GM18519 (cell line): ENCODE data around the gene GLMP.

Source experiments
- ATAC-seq: cut with Tn5 transposase; IDR thresholded peaks from one replicate; pipeline ENCODE4 v1.9.1; 2021; ENCODE audit warnings: mild to moderate bottlenecking, moderate library complexity; ENCODE audit not compliant: unreplicated experiment, low FRiP score

GLMP gene

DNA sequence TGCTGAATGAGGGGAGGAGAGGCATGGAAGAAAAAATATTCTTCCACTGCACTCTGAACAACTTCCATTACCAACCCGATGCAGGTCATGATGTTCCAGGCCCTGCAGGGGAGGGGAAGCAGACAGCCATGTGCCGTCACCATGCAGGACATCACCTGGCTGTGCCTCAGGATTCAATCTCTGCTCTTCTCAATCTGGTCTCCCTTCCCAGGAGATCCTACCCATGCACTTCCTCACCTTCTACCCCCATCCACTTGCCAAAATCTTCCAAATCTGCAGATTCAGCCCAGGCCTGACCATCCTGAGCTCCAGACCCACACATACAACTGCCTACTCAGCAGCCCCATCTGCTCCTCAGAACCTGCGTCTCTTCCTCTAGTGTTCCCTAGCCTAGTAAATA is 41.8 kb downstream of the GLMP start:
- no peak for ATAC-seq

DNA sequence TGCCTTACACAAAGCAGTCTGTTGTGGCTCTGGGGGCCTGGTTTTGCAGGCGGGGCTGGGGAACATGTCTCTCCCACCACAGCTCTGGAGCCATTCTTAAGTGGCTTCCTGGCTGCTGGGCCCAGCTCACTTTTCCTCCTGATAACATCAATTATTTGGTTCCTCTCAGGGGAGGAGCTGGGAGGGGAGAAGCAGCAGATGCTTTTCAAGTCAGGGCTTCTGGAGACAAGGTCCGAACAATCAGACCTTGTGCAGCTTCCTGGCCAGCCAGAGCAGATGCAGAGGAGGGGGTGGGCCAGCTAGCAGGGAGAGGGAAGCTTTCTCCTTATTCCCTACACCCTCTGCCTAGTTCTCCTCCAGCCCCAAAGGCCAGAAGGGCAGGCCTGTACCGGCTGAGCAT is 44.0 kb downstream of the GLMP start:
- no peak for ATAC-seq

DNA sequence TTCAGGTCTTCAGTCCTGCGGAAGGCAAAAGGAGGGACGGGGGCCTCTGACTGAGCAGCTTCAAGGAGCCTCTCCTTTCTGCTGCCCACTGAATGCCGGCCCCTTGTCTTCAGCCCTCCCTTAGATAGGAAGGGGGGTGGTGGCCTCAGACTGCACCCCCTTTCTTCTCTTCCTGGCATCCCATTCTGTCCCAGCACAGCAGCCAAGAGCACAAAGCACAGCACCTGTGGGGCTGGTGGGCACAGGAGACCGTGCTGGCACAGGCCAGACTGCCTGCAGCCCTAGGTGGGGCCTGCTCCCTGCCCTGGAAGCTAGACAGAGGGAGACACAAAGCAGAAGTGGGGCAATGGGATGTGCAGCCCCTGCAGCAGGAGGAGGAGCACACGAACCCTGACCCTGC is 45.9 kb downstream of the GLMP start:
- ATAC-seq: no peak

DNA sequence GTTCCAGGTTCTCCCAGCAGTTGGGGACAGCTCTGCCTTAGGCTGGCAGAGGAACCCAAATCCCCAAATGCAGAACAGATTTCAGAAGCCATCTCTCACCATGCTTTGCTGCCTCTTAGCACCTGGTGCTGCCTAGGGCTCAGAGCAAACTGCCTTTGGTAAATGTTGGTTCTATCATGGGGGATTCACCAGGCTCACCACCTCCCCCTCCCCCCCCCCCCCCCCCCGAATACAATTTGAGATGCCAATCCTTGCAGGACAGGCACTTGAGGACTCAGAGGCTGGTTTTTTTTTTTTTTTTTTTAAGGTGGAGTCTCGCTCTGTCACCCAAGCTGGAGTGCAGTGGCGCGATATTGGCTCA is 47.2 kb downstream of the GLMP start:
- no peak for ATAC-seq

DNA sequence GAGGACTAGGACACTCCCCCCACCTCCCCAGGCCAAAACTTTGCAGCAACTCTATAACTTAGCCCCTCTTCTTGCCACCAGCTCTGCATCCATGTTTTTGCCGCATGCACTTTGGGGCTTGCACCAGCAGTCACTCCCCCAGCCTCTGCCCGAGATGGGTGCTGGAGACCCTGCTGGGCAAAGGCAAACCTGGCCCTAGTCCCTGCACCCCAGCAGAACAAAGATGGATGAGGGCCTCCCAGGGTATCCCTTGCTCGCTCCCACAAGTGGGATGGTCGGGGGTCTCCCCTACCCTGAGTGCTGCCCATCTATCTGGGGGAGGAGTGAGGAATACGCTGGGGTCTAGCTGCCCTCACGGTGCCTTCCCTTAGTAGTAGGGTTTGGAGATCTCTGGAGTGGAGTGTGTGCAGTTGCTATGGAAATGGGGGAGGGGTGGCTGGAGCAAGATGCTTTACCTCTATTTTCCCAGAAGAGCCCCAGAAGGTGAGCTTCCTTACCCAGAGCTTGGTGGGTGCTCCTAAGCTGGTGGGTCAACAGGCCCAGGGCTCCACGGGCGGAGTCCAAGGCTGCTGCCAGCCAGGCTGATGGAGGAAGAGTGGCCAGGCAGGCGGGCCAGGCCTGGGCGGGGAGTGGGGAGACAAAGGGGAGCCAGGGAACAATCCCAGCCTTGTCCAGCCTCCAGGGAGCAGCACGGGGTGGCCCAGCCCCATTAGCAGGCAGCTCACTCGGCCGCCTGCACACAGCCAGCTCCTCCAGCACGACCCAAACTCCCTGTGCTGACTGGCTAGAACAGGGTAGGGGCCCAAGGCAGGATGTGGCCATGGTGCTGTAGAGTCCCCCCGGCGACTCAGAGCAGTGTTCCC is 47.8 kb downstream of the GLMP start, which contains the start of gene PAQR6:
TSS of gene PAQR6 (minus strand) at position 597 of the 863 bp plus-strand sequence. CDS start 1,325 bp downstream, outside the sequence.
- ATAC-seq: no peak

DNA sequence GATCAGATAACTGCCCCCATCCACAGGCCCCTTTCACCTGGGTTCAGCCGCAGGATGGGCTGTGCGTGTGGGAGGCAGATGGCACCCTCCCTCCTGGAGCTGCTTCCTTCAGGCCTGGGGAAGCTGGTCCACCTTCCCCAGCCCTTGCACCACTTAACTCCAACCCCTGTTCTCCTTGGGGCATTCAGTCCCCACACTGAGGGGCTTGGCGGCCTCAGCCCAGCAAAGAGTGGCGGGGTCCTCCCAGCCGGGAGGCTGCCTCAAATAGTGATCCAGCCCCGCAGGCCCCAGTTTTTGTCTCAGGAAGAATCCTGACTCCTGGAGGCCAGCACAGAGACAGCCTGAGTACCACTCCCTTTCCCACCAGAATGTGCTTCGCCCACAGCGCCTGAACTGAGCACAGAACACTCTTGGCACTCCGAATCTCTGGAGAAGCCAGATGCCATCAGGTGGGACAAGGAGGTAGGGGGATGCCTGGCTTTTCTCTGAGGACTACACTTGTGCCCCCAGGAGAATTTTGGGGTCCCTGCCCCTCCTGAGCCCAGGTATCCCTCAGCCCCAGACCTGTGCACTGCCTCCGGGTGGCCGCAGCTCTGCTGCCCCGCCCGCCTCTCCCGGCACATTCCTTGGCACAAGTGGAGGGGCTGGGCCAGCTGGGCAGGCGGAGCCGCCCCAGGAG is 48.6 kb downstream of the GLMP start:
- ATAC-seq: no peak

DNA sequence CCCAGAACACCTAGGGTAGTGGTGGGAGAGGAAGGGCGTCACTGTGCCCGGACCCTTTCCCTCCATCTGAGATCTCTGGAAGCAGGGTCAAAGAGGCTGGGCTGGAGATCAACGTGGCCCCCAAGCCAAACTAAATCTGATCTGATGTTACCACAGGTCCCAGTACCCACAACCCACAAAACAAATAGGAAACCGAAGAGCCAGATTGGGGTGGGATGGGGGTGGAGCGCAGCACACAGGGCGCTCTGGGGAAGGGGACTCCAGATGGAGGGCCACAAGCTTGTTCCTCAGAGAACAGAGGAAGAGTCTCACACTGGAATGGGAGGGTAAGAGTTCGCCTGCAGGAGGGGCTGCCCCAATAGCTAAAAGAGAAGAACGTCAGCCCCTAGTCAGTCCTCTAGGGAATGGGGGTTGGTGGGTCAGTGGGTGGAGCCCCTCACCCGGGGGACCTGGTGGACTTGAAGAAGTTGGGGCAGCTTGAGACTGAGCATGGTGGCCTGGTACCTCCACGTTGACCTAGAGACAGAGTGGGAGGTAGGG is 49.2 kb downstream of the GLMP start:
- no peak for ATAC-seq

DNA sequence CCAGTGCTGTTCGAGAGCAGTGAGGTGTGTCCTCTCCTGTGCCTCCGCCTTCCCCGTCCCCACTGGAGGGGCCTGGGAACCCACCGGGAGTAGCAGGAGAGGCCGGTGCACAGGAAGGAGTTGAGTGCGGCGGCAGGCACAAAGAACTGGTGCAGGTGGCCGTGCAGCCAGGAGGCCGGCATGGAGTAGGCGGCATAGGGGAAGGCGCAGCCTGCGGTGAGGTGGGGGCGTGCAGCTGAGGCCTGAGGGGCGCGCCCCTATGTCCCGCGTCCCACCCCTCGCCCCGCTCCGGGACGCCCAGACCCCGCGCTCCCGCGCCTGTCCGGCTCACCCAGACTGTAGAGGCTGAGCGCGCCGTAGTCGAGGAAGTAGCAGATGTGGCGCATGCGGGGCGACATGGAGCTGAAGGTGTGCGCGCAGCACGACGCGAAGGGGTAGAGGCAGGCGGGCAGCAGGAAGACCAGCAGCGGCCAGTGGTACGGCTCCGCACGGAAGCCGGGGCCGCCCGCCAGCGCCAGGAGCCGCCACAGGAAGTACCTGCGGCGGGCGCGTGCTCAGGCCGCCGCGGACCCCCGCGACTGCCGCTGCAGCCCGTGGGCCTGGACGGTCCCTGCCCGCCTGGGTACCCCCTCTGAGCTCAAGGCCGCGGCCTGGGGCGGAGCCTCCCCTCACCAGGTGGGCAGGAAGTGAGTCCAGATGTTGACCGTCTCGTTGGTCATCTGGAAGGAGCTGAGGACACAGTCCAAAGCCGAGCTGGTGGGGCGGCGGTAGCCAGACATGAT is 49.8 kb downstream of the GLMP start:
- no peak for ATAC-seq

DNA sequence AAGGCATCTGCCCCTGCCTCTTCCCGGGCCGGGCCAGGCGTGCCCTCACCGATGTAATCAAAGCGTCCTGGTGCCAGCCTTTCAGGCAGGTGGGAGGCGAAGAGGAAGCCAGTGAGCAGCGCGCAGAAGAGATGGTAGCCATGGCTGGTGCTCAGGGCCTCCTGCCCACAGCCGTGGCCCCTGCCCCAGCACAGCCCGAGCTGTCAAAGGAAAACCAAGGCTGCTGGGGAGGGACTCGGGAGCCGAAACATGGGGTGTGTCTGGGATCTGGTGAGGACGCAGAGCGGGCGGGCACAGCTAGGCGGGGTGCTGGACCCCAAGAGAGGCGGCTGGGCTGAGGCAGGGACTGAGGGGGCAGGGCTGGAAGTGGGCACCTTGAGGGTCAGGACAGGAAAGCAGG is 50.8 kb downstream of the GLMP start:
- no peak for ATAC-seq

DNA sequence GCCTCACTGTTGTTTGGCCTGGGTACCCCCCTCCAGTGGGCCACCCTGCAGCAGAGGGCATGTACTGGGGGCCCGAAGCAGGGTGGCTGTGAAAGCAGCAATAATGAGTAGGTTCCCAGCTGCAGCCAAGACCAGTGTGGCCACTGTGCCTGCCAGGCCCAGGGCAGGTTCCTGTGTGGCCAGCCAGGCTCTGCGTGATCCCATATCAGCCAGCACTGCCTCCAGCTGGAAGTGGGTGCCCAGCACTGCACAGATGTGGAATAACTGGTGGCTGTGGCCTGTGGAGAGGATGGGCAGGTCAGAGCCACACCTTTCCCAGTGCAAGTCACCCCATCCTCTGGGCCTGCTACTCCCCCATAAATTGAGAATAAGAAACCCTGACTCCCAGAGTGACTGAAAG is 51.4 kb downstream of the GLMP start:
- no peak for ATAC-seq

DNA sequence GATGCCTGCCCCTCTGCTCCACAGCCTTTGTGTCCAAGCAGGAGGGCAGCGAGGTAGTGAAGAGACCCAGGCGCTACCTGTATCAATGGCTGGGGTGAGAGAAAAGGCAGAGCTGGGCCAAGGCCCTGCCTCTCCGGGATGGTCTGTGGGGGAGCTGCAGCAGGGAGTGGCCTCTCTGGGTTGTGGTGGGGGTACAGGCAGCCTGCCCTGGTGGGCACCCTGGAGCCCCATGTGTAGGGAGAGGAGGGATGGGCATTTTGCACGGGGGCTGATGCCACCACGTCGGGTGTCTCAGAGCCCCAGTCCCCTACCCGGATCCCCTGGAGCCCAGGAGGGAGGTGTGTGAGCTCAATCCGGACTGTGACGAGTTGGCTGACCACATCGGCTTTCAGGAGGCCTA is 52.7 kb downstream of the GLMP start:
- ATAC-seq: no peak
